Measurements from ENCODE around the gene CSF1R.

DNA sequence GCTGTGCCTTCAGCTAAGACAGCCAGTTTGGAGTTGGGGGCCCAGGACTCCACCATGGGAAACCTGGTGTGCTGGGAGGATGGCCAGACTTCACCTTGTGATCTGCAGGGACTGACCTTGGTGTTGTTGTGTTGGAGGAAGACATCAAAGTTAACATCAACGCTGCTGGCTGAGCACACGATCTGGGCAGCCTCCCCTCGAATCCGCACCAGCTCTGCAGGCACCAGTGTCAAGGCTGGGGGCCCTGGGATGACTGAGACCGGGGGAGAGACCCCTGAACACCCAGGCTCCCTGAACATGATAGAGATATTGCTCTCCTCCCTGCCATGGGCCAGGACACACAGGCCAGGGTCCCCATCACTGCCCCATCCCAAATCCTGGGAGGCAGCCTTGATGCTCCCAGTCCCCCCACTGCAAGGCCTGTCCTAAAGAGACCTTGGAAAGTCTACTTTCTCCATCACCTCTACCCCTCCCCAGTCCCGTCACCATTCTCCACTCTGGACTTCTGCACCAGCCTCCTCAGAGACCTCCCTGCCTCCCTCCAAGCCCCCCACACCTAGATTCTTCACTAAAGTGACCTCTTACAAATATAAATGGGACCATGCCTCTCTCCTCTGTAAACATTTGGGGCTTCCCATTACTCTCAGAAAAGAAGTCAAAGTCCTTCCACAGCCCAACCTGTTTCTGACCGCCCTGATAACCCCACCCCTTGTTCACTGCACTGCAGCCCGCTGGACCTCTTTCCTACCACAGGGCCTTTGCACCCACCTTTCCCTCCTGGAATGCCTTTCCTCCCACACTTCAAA, 8.2 kb downstream of the CSF1R start:
- TF ChIP-seq, protein P1, sequence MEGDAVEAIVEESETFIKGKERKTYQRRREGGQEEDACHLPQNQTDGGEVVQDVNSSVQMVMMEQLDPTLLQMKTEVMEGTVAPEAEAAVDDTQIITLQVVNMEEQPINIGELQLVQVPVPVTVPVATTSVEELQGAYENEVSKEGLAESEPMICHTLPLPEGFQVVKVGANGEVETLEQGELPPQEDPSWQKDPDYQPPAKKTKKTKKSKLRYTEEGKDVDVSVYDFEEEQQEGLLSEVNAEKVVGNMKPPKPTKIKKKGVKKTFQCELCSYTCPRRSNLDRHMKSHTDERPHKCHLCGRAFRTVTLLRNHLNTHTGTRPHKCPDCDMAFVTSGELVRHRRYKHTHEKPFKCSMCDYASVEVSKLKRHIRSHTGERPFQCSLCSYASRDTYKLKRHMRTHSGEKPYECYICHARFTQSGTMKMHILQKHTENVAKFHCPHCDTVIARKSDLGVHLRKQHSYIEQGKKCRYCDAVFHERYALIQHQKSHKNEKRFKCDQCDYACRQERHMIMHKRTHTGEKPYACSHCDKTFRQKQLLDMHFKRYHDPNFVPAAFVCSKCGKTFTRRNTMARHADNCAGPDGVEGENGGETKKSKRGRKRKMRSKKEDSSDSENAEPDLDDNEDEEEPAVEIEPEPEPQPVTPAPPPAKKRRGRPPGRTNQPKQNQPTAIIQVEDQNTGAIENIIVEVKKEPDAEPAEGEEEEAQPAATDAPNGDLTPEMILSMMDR (IDR thresholded peaks at IDR 0.05; ENCODE audit: low read depth, low read length, poor library complexity, severe bottlenecking), result no peak
- TF ChIP-seq EZH2phosphoT487 (IDR thresholded peaks at IDR 0.05; ENCODE audit: borderline replicate concordance, low read length), result no peak

Measured in DOHH2 (cell line).